CD4-positive, alpha-beta memory T cell (primary cell): ENCODE data around the gene CIDEA. TPM values are rescaled to one million over a fixed set of nuclear protein-coding genes. Genes with fewer than 3 reads are reported as not detected.

Source experiments
- CTCF ChIA-PET: fragments of 350-600 bp; sonication (Branson Sonifier 250); formaldehyde crosslinking; loops from one replicate; lab custom pipeline; 2021; ENCODE audit warnings: inconsistent platforms; ENCODE audit not compliant: partially characterized antibody; lab: Charles Lee
- POLR2A ChIA-PET: fragments of 350-600 bp; sonication (Branson Sonifier 250); formaldehyde crosslinking; loops from one replicate; lab custom pipeline; 2021; ENCODE audit not compliant: partially characterized antibody; lab: Charles Lee
- DNase-seq, 5 donors: peaks; one replicate each; pipeline versions ENCODE4 v3.0.0 to v3.0.0-alpha.2; 2020 to 2022; ENCODE audit warnings: mixed read lengths in 1 of 5
- H3K27ac ChIP-seq: one replicate; pipeline ENCODE4 v1.7.0; 2013; ENCODE audit warnings: low read depth, low read length
- H3K27me3 ChIP-seq: 2 replicates; pipeline ENCODE4 v1.7.0; 2013; ENCODE audit warnings: mild to moderate bottlenecking, low read length, moderate library complexity; ENCODE audit not compliant: insufficient read depth
- H3K36me3 ChIP-seq: 2 replicates; pipeline ENCODE4 v1.7.0; 2013; ENCODE audit warnings: mild to moderate bottlenecking, low read length, moderate library complexity; ENCODE audit not compliant: insufficient read depth
- H3K4me1 ChIP-seq: 2 replicates; pipeline ENCODE4 v1.7.0; 2013; ENCODE audit warnings: mild to moderate bottlenecking, low read length, moderate library complexity; ENCODE audit not compliant: insufficient read depth
- H3K4me3 ChIP-seq, 2 donors: one replicate each; pipeline ENCODE4 v1.7.0; 2013; ENCODE audit warnings: low read length in 2 of 2, mild to moderate bottlenecking in 1 of 2
- H3K9me3 ChIP-seq, 2 donors: one replicate each; pipeline ENCODE4 v1.7.0; 2013; ENCODE audit warnings: low read length in 2 of 2, control low read depth in 1 of 2; ENCODE audit not compliant: control insufficient read depth in 1 of 2
- H3K27ac Mint-ChIP-seq, 7 donors: one replicate each; pipeline ENCODE4 v1.8.0; 2020 to 2021; ENCODE audit warnings: mixed read lengths in 7 of 7, mild to moderate bottlenecking in 6 of 7, inconsistent platforms in 3 of 7, moderate library complexity in 3 of 7
- H3K27me3 Mint-ChIP-seq, 2 donors: one replicate each; pipeline ENCODE4 v1.8.0; 2020 to 2021; ENCODE audit warnings: mixed read lengths in 2 of 2
- H3K36me3 Mint-ChIP-seq, 2 donors: one replicate each; pipeline ENCODE4 v1.8.0; 2020 to 2021; ENCODE audit warnings: mixed read lengths in 2 of 2, inconsistent platforms in 1 of 2, mild to moderate bottlenecking in 1 of 2
- H3K4me1 Mint-ChIP-seq, 4 donors: one replicate each; pipeline ENCODE4 v1.8.0; 2020 to 2021; ENCODE audit warnings: mixed read lengths in 4 of 4, mild to moderate bottlenecking in 1 of 4
- H3K4me3 Mint-ChIP-seq, 8 donors: one replicate each; pipeline ENCODE4 v1.8.0; 2020 to 2021; ENCODE audit warnings: mixed read lengths in 8 of 8, mild to moderate bottlenecking in 7 of 8, moderate library complexity in 6 of 8, inconsistent platforms in 3 of 8
- H3K9me3 Mint-ChIP-seq, 8 donors: one replicate each; pipeline ENCODE4 v1.8.0; 2020 to 2021; ENCODE audit warnings: mixed read lengths in 8 of 8, mild to moderate bottlenecking in 5 of 8, inconsistent platforms in 3 of 8, moderate library complexity in 1 of 8
- intact Hi-C: fragments of 100-400 bp; cut with micrococcal nuclease; formaldehyde crosslinking; loops from one replicate; pipeline ENCODE4 v1.15.1; 2023
- polyA plus RNA-seq, 2 donors: library from polyadenylated mRNA; unstranded; fragments of 300-500 nt; fragmentation: Illumina TruSeq; gene quantifications; one replicate each; pipeline ENCODE4 v1.2.3, GENCODE V29; 2021
- total RNA-seq, 2 experiments: library from RNA; stranded (reverse); gene quantifications; one replicate each; pipeline ENCODE4 v1.2.3, GENCODE V29; 2021

Gene CIDEA
- total and polyA plus RNA-seq, 4 experiments from 2014 or later = not detected

DNA sequence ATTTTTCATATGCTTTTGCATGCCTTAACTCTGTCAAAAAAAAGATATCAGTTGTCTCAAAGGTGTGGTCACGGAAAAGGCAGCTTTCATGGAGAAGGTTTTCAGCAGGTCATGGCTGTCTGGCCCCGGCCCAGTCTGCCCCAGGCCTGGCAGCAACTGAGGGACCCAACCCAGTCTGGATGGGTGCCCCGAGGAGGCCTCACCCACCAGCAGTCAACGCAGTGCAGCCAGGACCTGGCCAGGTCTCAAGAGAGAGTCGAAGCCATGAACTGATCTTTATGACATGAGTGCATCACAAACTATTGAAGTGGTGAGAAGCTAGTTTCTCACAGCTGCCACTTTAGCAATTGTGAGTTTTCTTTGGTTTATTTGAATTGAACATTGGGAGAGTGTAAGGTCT lies 61.8 kb downstream of the CIDEA start:
- Histone ChIP-seq H3K36me3 (no peaks in the 10 kb centered on the region), H3K27me3 (no peaks in the 10 kb centered on the region), H3K4me3 (no peak overlapping the region), H3K4me1 (no peaks in the 10 kb centered on the region), H3K27ac (no peak overlapping the region), H3K9me3 (peaks cover 0 to 4% of the 10 kb centered on the region in 2 donors)
- Mint-ChIP-seq H3K4me1 (no peaks in the 10 kb centered on the region), H3K27me3 (peaks cover 2 to 3% of the 10 kb centered on the region in 2 donors), H3K4me3 (no peak overlapping the region), H3K9me3 (peaks cover 2 to 21% (median 17%) of the 10 kb centered on the region in 8 donors), H3K27ac (no peak overlapping the region), H3K36me3 (peaks cover 0 to 1% of the 10 kb centered on the region in 2 donors)
- DNase-seq = no peak
- POLR2A ChIA-PET = no interaction called here
- CTCF ChIA-PET = interaction anchor here (3.6 kb wide), 1 partner anchor 12 kb away, joined by 16 read pairs; no protein-coding TSS in a partner anchor
- intact Hi-C loops = no loop called here

DNA sequence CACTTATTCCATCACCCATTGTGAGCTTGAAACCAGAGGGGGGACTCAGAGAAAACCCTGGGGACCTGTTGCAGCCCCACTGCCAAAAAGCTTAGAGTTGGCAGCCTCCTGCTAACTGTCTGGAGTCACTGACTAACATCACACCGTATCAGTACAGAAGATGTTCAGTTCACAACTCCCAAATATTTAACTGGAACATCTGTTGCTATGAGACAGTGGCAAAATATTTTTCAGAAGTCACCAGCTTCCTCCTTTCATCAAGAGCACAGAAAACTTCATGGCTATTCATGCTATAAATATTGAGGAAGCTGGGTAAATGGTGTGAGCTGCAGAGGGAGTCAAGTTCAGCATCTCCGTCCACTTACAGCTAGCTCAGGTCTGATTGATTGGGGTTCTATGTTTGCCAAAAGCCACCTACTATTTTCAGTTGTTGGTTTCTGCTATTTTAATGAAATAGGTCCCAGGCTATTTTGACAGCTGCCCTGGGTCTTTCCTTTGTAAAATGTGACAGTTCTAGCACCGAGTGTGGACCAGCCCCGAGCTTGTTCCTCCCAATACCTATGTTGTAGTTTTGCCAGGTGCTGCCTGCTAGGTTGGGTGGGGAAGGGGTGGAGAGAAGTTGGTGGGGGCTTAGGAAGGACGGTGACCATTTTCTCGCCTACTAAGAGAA lies 63.6 kb downstream of the CIDEA start:
- ChIA-PET POLR2A (no interaction called here), CTCF (interaction anchor here (3.3 kb wide), 1 partner anchor 11 kb away, joined by 26 read pairs; no protein-coding TSS in a partner anchor)
- intact Hi-C loops = no loop called here
- no peak overlapping the region for H3K27ac ChIP-seq
- H3K4me3 ChIP-seq = no peak overlapping the region
- Mint-ChIP-seq H3K36me3 (peaks cover 0 to 1% of the 10 kb centered on the region in 2 donors), H3K27ac (peak overlapping the region in 1 of 7 donors; percentile 19), H3K4me1 (no peaks in the 10 kb centered on the region), H3K4me3 (no peak overlapping the region), H3K27me3 (peaks cover 0 to 1% of the 10 kb centered on the region in 2 donors), H3K9me3 (peaks cover 2 to 9% (median 5%) of the 10 kb centered on the region in 8 donors)
- no peaks in the 10 kb centered on the region for H3K4me1 ChIP-seq
- no peaks in the 10 kb centered on the region for H3K9me3 ChIP-seq
- DNase-seq = no peak
- H3K27me3 ChIP-seq = no peaks in the 10 kb centered on the region
- H3K36me3 ChIP-seq = no peaks in the 10 kb centered on the region

DNA sequence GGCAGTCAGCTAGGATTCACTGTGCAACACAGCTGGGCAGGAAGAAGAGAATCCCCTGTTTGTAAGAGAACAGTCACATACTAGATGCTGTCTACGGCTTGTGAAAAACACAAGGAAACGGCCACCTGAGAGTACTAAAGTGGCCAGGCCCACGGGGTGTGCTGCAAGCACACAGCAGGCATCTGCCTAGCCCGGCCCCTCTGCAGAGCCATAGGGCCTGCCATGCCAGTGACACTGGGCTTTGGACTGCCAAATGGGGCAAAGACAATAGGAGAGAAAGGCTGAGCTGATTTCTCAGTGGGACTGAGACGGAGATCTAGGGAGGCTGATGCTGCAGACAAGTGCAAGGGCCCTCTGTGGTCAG lies 64.2 kb downstream of the CIDEA start:
- POLR2A ChIA-PET = no interaction called here
- CTCF ChIA-PET = interaction anchor here (3.3 kb wide), 1 partner anchor 10 kb away, joined by 26 read pairs; no protein-coding TSS in a partner anchor

DNA sequence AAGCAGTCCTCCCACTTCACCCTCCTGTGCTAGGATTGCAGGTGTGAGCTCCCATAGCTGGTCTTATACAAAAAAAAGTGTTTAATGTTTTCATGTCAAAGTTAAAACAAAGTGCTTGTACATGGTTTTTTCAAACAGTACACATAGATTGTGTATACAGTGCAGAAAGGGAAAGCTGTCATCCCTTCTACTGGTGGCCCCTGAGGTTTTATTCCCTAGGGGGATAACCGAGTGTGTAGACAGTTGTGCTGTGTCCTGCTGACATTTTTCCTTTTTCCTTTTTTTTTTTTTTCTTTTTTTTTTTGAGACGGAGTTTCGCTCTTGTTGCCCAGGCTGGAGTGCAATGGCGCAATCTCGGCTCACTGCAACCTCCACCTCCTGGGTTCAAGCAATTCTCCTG lies 64.7 kb downstream of the CIDEA start:
- POLR2A ChIA-PET = no interaction called here
- DNase-seq = no peak
- H3K4me1 ChIP-seq = no peaks in the 10 kb centered on the region
- H3K4me3 ChIP-seq = no peak overlapping the region
- H3K9me3 ChIP-seq = no peaks in the 10 kb centered on the region
- CTCF ChIA-PET = interaction anchor here (1.2 to 3.3 kb wide), 2 partner anchors 10 to 46 kb away, joined by 3 to 26 read pairs; no protein-coding TSS in a partner anchor
- intact Hi-C loops = no loop called here
- no peak overlapping the region for H3K4me3 Mint-ChIP-seq
- H3K27ac ChIP-seq = no peak overlapping the region
- H3K4me1 Mint-ChIP-seq = no peaks in the 10 kb centered on the region
- H3K27ac Mint-ChIP-seq = no peak overlapping the region
- peaks cover 0 to under 1% (median 0%) of the 10 kb centered on the region in 8 donors for H3K9me3 Mint-ChIP-seq
- H3K27me3 ChIP-seq = no peaks in the 10 kb centered on the region
- H3K36me3 ChIP-seq = no peaks in the 10 kb centered on the region
- H3K36me3 Mint-ChIP-seq = peaks cover 0 to 3% of the 10 kb centered on the region in 2 donors
- peaks cover 0 to 1% of the 10 kb centered on the region in 2 donors for H3K27me3 Mint-ChIP-seq

More for the DNA sequence above, 64.2 kb downstream of the CIDEA start:
- Mint-ChIP-seq H3K27ac (no peak overlapping the region), H3K9me3 (peaks cover 0 to 5% (median 2%) of the 10 kb centered on the region in 8 donors), H3K4me3 (no peak overlapping the region), H3K4me1 (no peaks in the 10 kb centered on the region), H3K27me3 (peaks cover 0 to 1% of the 10 kb centered on the region in 2 donors), H3K36me3 (peaks cover 0 to 3% of the 10 kb centered on the region in 2 donors)
- no peaks in the 10 kb centered on the region for H3K27me3 ChIP-seq
- no peak overlapping the region for H3K27ac ChIP-seq
- H3K4me1 ChIP-seq = no peaks in the 10 kb centered on the region
- no peak for DNase-seq
- intact Hi-C loops = no loop called here
- H3K9me3 ChIP-seq = no peaks in the 10 kb centered on the region
- H3K36me3 ChIP-seq = no peaks in the 10 kb centered on the region
- H3K4me3 ChIP-seq = no peak overlapping the region

DNA sequence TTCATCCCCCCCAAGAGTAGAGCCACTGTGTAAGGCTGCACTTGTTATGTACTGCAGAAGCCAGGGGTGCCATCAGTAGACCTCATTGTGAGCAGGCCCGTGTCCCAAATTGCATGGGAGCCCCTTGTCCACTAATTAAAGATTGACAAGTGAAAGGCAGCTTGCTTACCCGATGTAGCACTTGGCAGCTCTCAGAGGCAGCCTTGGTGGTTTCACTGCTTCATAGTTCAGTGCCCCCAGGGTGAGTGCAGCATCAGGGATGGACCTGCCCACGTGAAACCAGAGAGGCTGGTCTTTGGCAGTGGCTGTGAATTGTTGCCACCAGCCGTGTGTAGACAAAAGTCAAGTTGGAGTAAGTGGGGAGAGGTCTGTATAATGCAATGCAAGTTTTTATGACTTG lies 67.2 kb downstream of the CIDEA start:
- Mint-ChIP-seq H3K36me3 (peaks cover 10 to 18% of the 10 kb centered on the region in 2 donors), H3K9me3 (no peaks in the 10 kb centered on the region), H3K4me3 (no peak overlapping the region), H3K4me1 (no peaks in the 10 kb centered on the region), H3K27ac (no peak overlapping the region), H3K27me3 (no peaks in the 10 kb centered on the region)
- Histone ChIP-seq H3K27ac (no peak overlapping the region), H3K27me3 (no peaks in the 10 kb centered on the region), H3K4me3 (no peak overlapping the region), H3K9me3 (no peaks in the 10 kb centered on the region), H3K4me1 (no peaks in the 10 kb centered on the region), H3K36me3 (peaks cover 11% of the 10 kb centered on the region)
- intact Hi-C loops = no loop called here
- ChIA-PET CTCF (no interaction called here), POLR2A (no interaction called here)
- no peak for DNase-seq

DNA sequence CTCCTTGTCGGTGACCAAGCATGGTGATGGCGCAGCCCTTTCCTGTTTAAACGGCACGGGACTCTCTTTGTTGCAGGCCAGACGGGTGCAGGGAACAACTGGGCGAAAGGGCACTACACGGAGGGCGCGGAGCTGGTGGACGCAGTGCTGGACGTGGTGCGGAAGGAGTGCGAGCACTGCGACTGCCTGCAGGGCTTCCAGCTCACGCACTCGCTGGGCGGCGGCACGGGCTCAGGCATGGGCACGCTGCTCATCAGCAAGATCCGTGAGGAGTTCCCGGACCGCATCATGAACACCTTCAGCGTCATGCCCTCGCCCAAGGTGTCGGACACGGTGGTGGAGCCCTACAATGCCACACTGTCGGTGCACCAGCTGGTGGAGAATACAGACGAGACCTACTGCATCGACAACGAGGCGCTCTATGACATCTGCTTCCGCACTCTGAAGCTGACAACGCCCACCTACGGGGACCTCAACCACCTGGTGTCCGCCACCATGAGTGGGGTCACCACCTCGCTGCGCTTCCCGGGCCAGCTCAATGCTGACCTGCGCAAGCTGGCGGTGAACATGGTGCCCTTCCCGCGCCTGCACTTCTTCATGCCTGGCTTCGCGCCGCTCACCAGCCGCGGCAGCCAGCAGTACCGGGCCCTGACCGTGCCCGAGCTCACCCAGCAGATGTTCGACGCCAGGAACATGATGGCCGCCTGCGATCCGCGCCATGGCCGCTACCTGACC lies 71.0 kb downstream of the CIDEA start:
- H3K4me1 ChIP-seq = no peaks in the 10 kb centered on the region
- no peaks in the 10 kb centered on the region for H3K27me3 Mint-ChIP-seq
- H3K27ac ChIP-seq = no peak overlapping the region
- H3K4me3 Mint-ChIP-seq = no peak overlapping the region
- peaks cover 18% of the 10 kb centered on the region for H3K36me3 ChIP-seq
- ChIA-PET POLR2A (no interaction called here), CTCF (no interaction called here)
- H3K9me3 Mint-ChIP-seq = peaks cover 0 to 2% (median 0%) of the 10 kb centered on the region in 8 donors
- H3K9me3 ChIP-seq = no peaks in the 10 kb centered on the region
- intact Hi-C loops = no loop called here
- H3K27ac Mint-ChIP-seq = no peak overlapping the region
- no peaks in the 10 kb centered on the region for H3K27me3 ChIP-seq
- peaks cover 0 to 4% (median 1%) of the 10 kb centered on the region in 4 donors for H3K4me1 Mint-ChIP-seq
- H3K36me3 Mint-ChIP-seq = peaks cover 32 to 50% of the 10 kb centered on the region in 2 donors
- no peak overlapping the region for H3K4me3 ChIP-seq
- DNase-seq = no peak

DNA sequence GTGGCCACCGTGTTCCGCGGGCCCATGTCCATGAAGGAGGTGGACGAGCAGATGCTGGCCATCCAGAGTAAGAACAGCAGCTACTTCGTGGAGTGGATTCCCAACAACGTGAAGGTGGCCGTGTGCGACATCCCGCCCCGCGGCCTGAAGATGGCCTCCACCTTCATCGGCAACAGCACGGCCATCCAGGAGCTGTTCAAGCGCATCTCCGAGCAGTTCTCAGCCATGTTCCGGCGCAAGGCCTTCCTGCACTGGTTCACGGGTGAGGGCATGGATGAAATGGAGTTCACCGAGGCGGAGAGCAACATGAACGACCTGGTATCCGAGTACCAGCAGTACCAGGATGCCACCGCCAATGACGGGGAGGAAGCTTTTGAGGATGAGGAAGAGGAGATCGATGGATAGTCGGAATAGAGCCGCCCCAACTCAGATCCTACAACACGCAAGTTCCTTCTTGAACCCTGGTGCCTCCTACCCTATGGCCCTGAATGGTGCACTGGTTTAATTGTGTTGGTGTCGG lies 71.6 kb downstream of the CIDEA start:
- Histone ChIP-seq H3K4me1 (no peaks in the 10 kb centered on the region), H3K36me3 (peaks cover 18% of the 10 kb centered on the region), H3K9me3 (no peaks in the 10 kb centered on the region), H3K4me3 (no peak overlapping the region), H3K27me3 (no peaks in the 10 kb centered on the region), H3K27ac (no peak overlapping the region)
- Mint-ChIP-seq H3K4me1 (peaks cover 0 to 4% (median 1%) of the 10 kb centered on the region in 4 donors), H3K9me3 (peaks cover 0 to 2% (median 0%) of the 10 kb centered on the region in 8 donors), H3K4me3 (no peak overlapping the region), H3K27me3 (no peaks in the 10 kb centered on the region), H3K36me3 (peaks cover 32 to 51% of the 10 kb centered on the region in 2 donors), H3K27ac (no peak overlapping the region)
- no peak for DNase-seq
- intact Hi-C loops = no loop called here
- ChIA-PET POLR2A (no interaction called here), CTCF (no interaction called here)
